ENCODE results near the gene USP35. TPM values are rescaled to one million over a fixed set of nuclear protein-coding genes. Genes with fewer than 3 reads are reported as not detected.
A peak's percentile ranks its signal among the peaks of the same experiment; 100 is the strongest.

USP35 gene
- total and polyA plus RNA-seq, 4 donors: 4.9 to 9.6 (median 5.6) TPM

- no peak for DNase-seq
- H3K4me1 ChIP-seq (ENCODE audit: control insufficient read depth in 5 of 5, insufficient read depth in 5 of 5, low read length in 5 of 5): no peaks in the 10 kb centered on the region
- ATAC-seq (ENCODE audit: insufficient read depth, low FRiP score): no peak
- H3K27me3 ChIP-seq (ENCODE audit: control insufficient read depth in 3 of 3, insufficient read depth in 3 of 3, low read length in 2 of 3): no peaks in the 10 kb centered on the region
- no peak overlapping the region for H3K4me3 ChIP-seq
- H3K9me3 ChIP-seq (ENCODE audit: control insufficient read depth in 4 of 4, insufficient read depth in 3 of 4, low read length in 3 of 4): peaks cover 0 to 9% (median under 1%) of the 10 kb centered on the region in 4 donors
- H3K36me3 ChIP-seq (ENCODE audit: control insufficient read depth in 4 of 4, insufficient read depth in 4 of 4, low read length in 4 of 4): peaks cover 0 to 4% (median 0%) of the 10 kb centered on the region in 4 donors
- no peak overlapping the region for H3K9ac ChIP-seq (ENCODE audit: insufficient read depth in 1 of 2, low read length in 2 of 2)
- H3K27ac ChIP-seq (ENCODE audit: low read depth in 1 of 2, low read length in 1 of 2): no peak overlapping the region
- no peak for TF ChIP-seq CTCF (IDR thresholded peaks at IDR 0.05; ENCODE audit: control extremely low read depth, extremely low read depth)
Observed at GRCh38 chr11:78241475-78241874, 52.8 kb downstream of the USP35 start.

GRCh38 chr11:78244080-78244479 is 55.4 kb downstream of the USP35 start:
- Histone ChIP-seq H3K27me3 (ENCODE audit: control insufficient read depth in 3 of 3, insufficient read depth in 3 of 3, low read length in 2 of 3) (no peaks in the 10 kb centered on the region), H3K27ac (ENCODE audit: low read depth in 1 of 2, low read length in 1 of 2) (peak overlapping the region in 1 of 2 donors; percentile 4), H3K9ac (ENCODE audit: insufficient read depth in 1 of 2, low read length in 2 of 2) (no peak overlapping the region), H3K4me1 (ENCODE audit: control insufficient read depth in 5 of 5, insufficient read depth in 5 of 5, low read length in 5 of 5) (no peaks in the 10 kb centered on the region), H3K4me3 (no peak overlapping the region), H3K36me3 (ENCODE audit: control insufficient read depth in 4 of 4, insufficient read depth in 4 of 4, low read length in 4 of 4) (peaks cover 0 to 7% (median 4%) of the 10 kb centered on the region in 4 donors), H3K9me3 (ENCODE audit: control insufficient read depth in 4 of 4, insufficient read depth in 3 of 4, low read length in 3 of 4) (peaks cover 0 to 9% (median under 1%) of the 10 kb centered on the region in 4 donors)
- no peak for TF ChIP-seq CTCF (IDR thresholded peaks at IDR 0.05; ENCODE audit: control extremely low read depth, extremely low read depth)
- no peak for ATAC-seq (ENCODE audit: insufficient read depth, low FRiP score)
- no peak for DNase-seq
- 77 to 78% methylated on average over 2 of the region's 2 CpGs for WGBS, 2 donors

- WGBS, 2 donors: 20 to 42% methylated on average over 4 of the region's 4 CpGs
- Histone ChIP-seq H3K9ac (ENCODE audit: insufficient read depth in 1 of 2, low read length in 2 of 2) (no peak overlapping the region), H3K4me1 (ENCODE audit: control insufficient read depth in 5 of 5, insufficient read depth in 5 of 5, low read length in 5 of 5) (no peaks in the 10 kb centered on the region), H3K4me3 (no peak overlapping the region), H3K36me3 (ENCODE audit: control insufficient read depth in 4 of 4, insufficient read depth in 4 of 4, low read length in 4 of 4) (peaks cover 0 to 11% (median 4%) of the 10 kb centered on the region in 4 donors), H3K9me3 (ENCODE audit: control insufficient read depth in 4 of 4, insufficient read depth in 3 of 4, low read length in 3 of 4) (peaks cover 0 to 9% (median under 1%) of the 10 kb centered on the region in 4 donors), H3K27me3 (ENCODE audit: control insufficient read depth in 3 of 3, insufficient read depth in 3 of 3, low read length in 2 of 3) (no peaks in the 10 kb centered on the region), H3K27ac (ENCODE audit: low read depth in 1 of 2, low read length in 1 of 2) (peak overlapping the region in 1 of 2 donors; percentile 4)
- no peak for ATAC-seq (ENCODE audit: insufficient read depth, low FRiP score)
- no peak for TF ChIP-seq CTCF (IDR thresholded peaks at IDR 0.05; ENCODE audit: control extremely low read depth, extremely low read depth)
- no peak for DNase-seq
Observed at GRCh38 chr11:78244546-78245255, 56.0 kb downstream of the USP35 start.

Data from lung (tissue), 12 donors.